ENCODE results near the gene RUSC1. TPM values are rescaled to one million over a fixed set of nuclear protein-coding genes. Genes with fewer than 3 reads are reported as not detected.
A peak's percentile ranks its signal among the peaks of the same experiment; 100 is the strongest.

RUSC1 gene
- total and polyA plus RNA-seq, 2 donors (not counting 3 experiments of a cell fraction or from before 2014, with no cell fraction given), result 42.4 to 46.6 TPM

DNA sequence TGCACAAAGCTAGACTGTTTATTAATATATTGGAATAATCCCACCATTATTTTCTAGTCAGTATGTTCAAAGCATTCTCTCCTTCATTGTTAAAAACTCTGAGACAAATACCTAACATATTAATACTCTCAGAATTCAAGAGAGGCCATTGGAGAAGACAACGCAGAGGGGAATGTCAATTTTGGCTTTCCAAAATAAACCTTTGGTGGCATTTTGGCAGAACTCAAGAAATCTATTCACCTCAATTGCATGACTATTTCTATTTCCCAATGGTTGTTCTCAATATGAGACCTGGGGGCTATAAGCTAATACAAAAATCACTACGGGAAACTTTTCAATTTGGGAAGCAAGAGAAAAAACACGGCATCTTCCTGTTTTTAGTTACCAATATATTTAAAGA, 58.5 kb downstream of the RUSC1 start:
- DNase-seq (ENCODE audit: low read depth, low spot score), result no peak
- Histone ChIP-seq H3K9me1 (replicated peaks; ENCODE audit: control insufficient read depth, extremely low read depth, insufficient read depth, low read length) (no peaks in the 10 kb centered on the region), H3K27ac (ENCODE audit: insufficient read depth, low read depth, low read length) (no peak overlapping the region), H2AFZ (ENCODE audit: low read depth, low read length) (no peak overlapping the region), H3K36me3 (ENCODE audit: control insufficient read depth in 2 of 2, extremely low read depth in 1 of 2, insufficient read depth in 2 of 2, low read length in 2 of 2) (peaks cover 7 to 9% of the 10 kb centered on the region in 2 experiments), H4K20me1 (replicated peaks; ENCODE audit: control insufficient read depth, extremely low read depth, insufficient read depth, low read length) (no peaks in the 10 kb centered on the region), H3K79me2 (ENCODE audit: control insufficient read depth, insufficient read depth, low read length) (no peaks in the 10 kb centered on the region), H3K27me3 (ENCODE audit: control insufficient read depth in 2 of 2, insufficient read depth in 2 of 2, low read length in 2 of 2) (no peaks in the 10 kb centered on the region), H3K4me1 (ENCODE audit: control insufficient read depth, extremely low read depth, insufficient read depth, low read length) (peaks cover 2% of the 10 kb centered on the region), H3K4me3 (replicated peaks in 1 of 3; ENCODE audit: insufficient read depth in 1 of 3, low read depth in 1 of 3, low read length in 3 of 3) (no peak overlapping the region), H3K9ac (replicated peaks; ENCODE audit: extremely low read depth, insufficient read depth, low read length) (no peak overlapping the region), H3K4me2 (ENCODE audit: insufficient read depth, low read length) (peak overlapping the region; percentile 17), H3K9me3 (replicated peaks; ENCODE audit: control insufficient read depth, insufficient read depth, low read length) (no peaks in the 10 kb centered on the region)
- intact Hi-C loops (cut with micrococcal nuclease) (no loop called here), dilution Hi-C loops (cut with MboI; ENCODE audit: extremely low pct_ligation_motif_present, low sequenced_read_pairs) (no loop called here)
- ChIA-PET POLR2A (no interaction called here), CTCF (interaction anchor here (1.6 kb wide), 2 partner anchors 12 to 125 kb away, joined by 3 read pairs; no protein-coding TSS in a partner anchor)
- BruUV-seq (replicated peaks), result no TSS peak
- no peak for FAIRE-seq
- TF ChIP-seq POLR2A (IDR thresholded peaks at IDR 0.05; ENCODE audit: low read depth, low read length), result no peak

DNA sequence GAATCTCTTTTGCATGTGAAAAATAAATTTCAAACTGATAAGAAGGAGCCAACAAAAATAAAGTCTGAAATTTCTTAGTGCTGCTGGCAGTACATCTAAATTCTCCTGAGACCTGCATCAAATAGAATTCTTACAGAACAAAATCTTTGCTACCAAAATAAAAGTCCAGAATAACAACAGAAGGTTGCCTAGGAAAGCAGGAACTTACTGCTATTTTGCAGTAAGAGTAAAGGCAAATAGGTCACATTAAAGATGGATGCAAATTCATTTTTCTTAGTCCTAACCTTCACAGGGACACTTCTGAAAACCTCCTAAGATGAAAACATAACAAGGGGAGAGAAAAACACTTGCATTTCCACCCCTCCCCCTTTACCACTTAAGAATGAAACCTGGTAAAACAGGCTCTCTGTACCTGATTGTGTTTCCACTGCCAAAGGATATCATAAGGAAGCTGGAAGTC, 59.0 kb downstream of the RUSC1 start:
- CTCF ChIA-PET, result interaction anchor here (1.6 kb wide), 2 partner anchors 12 to 125 kb away, joined by 3 read pairs; no protein-coding TSS in a partner anchor

More for the DNA sequence above, 59.0 kb downstream of the RUSC1 start:
- POLR2A ChIA-PET, result interaction anchor here (0.6 kb wide), 1 partner anchor 17 kb away, joined by 3 read pairs; no protein-coding TSS in a partner anchor
- Histone ChIP-seq H3K79me2 (ENCODE audit: control insufficient read depth, insufficient read depth, low read length) (no peaks in the 10 kb centered on the region), H2AFZ (ENCODE audit: low read depth, low read length) (no peak overlapping the region), H3K27me3 (ENCODE audit: control insufficient read depth in 2 of 2, insufficient read depth in 2 of 2, low read length in 2 of 2) (no peaks in the 10 kb centered on the region), H4K20me1 (replicated peaks; ENCODE audit: control insufficient read depth, extremely low read depth, insufficient read depth, low read length) (no peaks in the 10 kb centered on the region), H3K9me1 (replicated peaks; ENCODE audit: control insufficient read depth, extremely low read depth, insufficient read depth, low read length) (no peaks in the 10 kb centered on the region), H3K9ac (replicated peaks; ENCODE audit: extremely low read depth, insufficient read depth, low read length) (no peak overlapping the region), H3K4me1 (ENCODE audit: control insufficient read depth, extremely low read depth, insufficient read depth, low read length) (peaks cover 2% of the 10 kb centered on the region), H3K36me3 (ENCODE audit: control insufficient read depth in 2 of 2, extremely low read depth in 1 of 2, insufficient read depth in 2 of 2, low read length in 2 of 2) (peaks cover 7 to 9% of the 10 kb centered on the region in 2 experiments), H3K4me2 (ENCODE audit: insufficient read depth, low read length) (peak overlapping the region; percentile 17), H3K9me3 (replicated peaks; ENCODE audit: control insufficient read depth, insufficient read depth, low read length) (no peaks in the 10 kb centered on the region), H3K4me3 (replicated peaks in 1 of 3; ENCODE audit: insufficient read depth in 1 of 3, low read depth in 1 of 3, low read length in 3 of 3) (no peak overlapping the region), H3K27ac (ENCODE audit: insufficient read depth, low read depth, low read length) (no peak overlapping the region)
- TF ChIP-seq MYC (IDR thresholded peaks at IDR 0.05; ENCODE audit: low read depth, low read length), result no peak
- TF ChIP-seq EZH2 (IDR thresholded peaks at IDR 0.05; ENCODE audit: borderline replicate concordance, low read depth, low read length, severe bottlenecking), result no peak
- no peak for TF ChIP-seq FOS (IDR thresholded peaks at IDR 0.05; ENCODE audit: borderline replicate concordance, insufficient read depth, low read length)
- TF ChIP-seq POLR2A (IDR thresholded peaks at IDR 0.05; ENCODE audit: low read depth, low read length), result no peak
- TF ChIP-seq, protein P1, sequence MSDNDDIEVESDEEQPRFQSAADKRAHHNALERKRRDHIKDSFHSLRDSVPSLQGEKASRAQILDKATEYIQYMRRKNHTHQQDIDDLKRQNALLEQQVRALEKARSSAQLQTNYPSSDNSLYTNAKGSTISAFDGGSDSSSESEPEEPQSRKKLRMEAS (IDR thresholded peaks at IDR 0.05; ENCODE audit: insufficient read depth, insufficient read length), result no peak
- TF ChIP-seq, protein P2, sequence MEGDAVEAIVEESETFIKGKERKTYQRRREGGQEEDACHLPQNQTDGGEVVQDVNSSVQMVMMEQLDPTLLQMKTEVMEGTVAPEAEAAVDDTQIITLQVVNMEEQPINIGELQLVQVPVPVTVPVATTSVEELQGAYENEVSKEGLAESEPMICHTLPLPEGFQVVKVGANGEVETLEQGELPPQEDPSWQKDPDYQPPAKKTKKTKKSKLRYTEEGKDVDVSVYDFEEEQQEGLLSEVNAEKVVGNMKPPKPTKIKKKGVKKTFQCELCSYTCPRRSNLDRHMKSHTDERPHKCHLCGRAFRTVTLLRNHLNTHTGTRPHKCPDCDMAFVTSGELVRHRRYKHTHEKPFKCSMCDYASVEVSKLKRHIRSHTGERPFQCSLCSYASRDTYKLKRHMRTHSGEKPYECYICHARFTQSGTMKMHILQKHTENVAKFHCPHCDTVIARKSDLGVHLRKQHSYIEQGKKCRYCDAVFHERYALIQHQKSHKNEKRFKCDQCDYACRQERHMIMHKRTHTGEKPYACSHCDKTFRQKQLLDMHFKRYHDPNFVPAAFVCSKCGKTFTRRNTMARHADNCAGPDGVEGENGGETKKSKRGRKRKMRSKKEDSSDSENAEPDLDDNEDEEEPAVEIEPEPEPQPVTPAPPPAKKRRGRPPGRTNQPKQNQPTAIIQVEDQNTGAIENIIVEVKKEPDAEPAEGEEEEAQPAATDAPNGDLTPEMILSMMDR (IDR thresholded peaks at IDR 0.05; ENCODE audit: extremely low read depth in 1 of 2, insufficient read depth in 1 of 2, low read depth in 1 of 2, low read length in 2 of 2), result no peak
- no peak for TF ChIP-seq GATA2 (IDR thresholded peaks at IDR 0.05; ENCODE audit: insufficient read depth, insufficient read length, low read depth, low read length)
- no peak for TF ChIP-seq JUN (IDR thresholded peaks at IDR 0.05; ENCODE audit: borderline replicate concordance, insufficient read depth, insufficient read length, low read depth)
- no peak for TF ChIP-seq POLR2AphosphoS5 (IDR thresholded peaks at IDR 0.05; ENCODE audit: insufficient read depth, low read depth, low read length)
- intact Hi-C loops (cut with micrococcal nuclease), result no loop called here
- DNase-seq (ENCODE audit: low read depth, low spot score), result peak; percentile 86
- FAIRE-seq, result peak; percentile 80
- no TSS peak for BruUV-seq (replicated peaks)
- dilution Hi-C loops (cut with MboI; ENCODE audit: extremely low pct_ligation_motif_present, low sequenced_read_pairs), result no loop called here

Measured in endothelial cell of umbilical vein (primary cell).